Gastroesophageal sphincter (tissue), 4 donors: ENCODE results near the gene CNBD2. TPM values are rescaled to one million over a fixed set of nuclear protein-coding genes. Genes with fewer than 3 reads are reported as not detected.
"Not testable (repeated sequence)": the region's sequence is repeated elsewhere in the genome, so short reads cannot be mapped to it uniquely, and the experiment has no call there.

ENCODE experiments used
- ATAC-seq: fragments of 150-250 bp; one replicate; pipeline ENCODE4 v1.9.1; 2016; ENCODE audit warnings: mild to moderate bottlenecking, moderate library complexity
- H3K27ac ChIP-seq, 4 donors: fragments of 200-600 bp; sonication (generic) in 3 of 4; 1 replicate in 3 of 4; 2 replicates in 1 of 4; pipeline ENCODE4 v1.5.1; 2016 to 2019
- H3K27me3 ChIP-seq: fragments of 200-600 bp; sonication (generic); one replicate; pipeline ENCODE4 v1.5.1; 2019
- H3K36me3 ChIP-seq, 2 donors: fragments of 200-600 bp; sonication (generic); one replicate each; pipeline ENCODE4 v1.5.1; 2019; ENCODE audit warnings: control low read depth in 1 of 2
- H3K4me1 ChIP-seq, 3 donors: fragments of 200-600 bp; sonication (generic); 1 replicate in 2 of 3; 2 replicates in 1 of 3; pipeline ENCODE4 v1.5.1; 2016 to 2019; ENCODE audit warnings: control low read depth in 2 of 3
- H3K4me3 ChIP-seq, 2 donors: fragments of 200-600 bp; sonication (generic); one replicate each; pipeline ENCODE4 v1.5.1; 2019; ENCODE audit warnings: mild to moderate bottlenecking in 1 of 2, moderate library complexity in 1 of 2
- H3K9me3 ChIP-seq, 3 donors: fragments of 200-600 bp; sonication (generic); one replicate each; pipeline ENCODE4 v1.5.1; 2017 to 2019; ENCODE audit warnings: control low read depth in 2 of 3
- CTCF ChIP-seq, 4 experiments: fragments of 200-600 bp in 2 of 4; fragments of 450-650 bp in 2 of 4; sonication (generic) in 1 of 4; IDR thresholded peaks; one replicate each; pipeline ENCODE4 v1.5.1; 2017 to 2019; ENCODE audit warnings: antibody characterized with exemption in 4 of 4, mild to moderate bottlenecking in 2 of 4, moderate library complexity in 2 of 4
- EP300 ChIP-seq: sonication (generic); formaldehyde crosslinking; IDR thresholded peaks from one replicate; pipeline ENCODE4 v1.6.1; 2017; ENCODE audit warnings: antibody characterized with exemption, mild to moderate bottlenecking
- POLR2A ChIP-seq, 2 donors: fragments of 450-650 bp; IDR thresholded peaks; one replicate each; pipeline ENCODE4 v1.6.1; 2017; ENCODE audit warnings: antibody characterized with exemption in 2 of 2, mild to moderate bottlenecking in 2 of 2, moderate library complexity in 1 of 2
- POLR2AphosphoS5 ChIP-seq: sonication (generic); formaldehyde crosslinking; IDR thresholded peaks from one replicate; pipeline ENCODE4 v1.6.1; 2017; ENCODE audit warnings: antibody characterized with exemption
- WGBS, 2 donors: methylation state at CpG; one replicate each; pipeline ENCODE4 v1.1.5; 2018; ENCODE audit warnings: low coverage in 1 of 2; 5-methylcytosine and 5-hydroxymethylcytosine counted together
- total RNA-seq, 4 donors: library from RNA; depleted of rRNA; stranded (reverse); fragments of >200 nt; gene quantifications; one replicate each; pipeline ENCODE4 v1.1.0, GENCODE V29; 2016

Gene CNBD2
- total RNA-seq, 4 donors from 2014 or later = 4.1 to 6.8 (median 5.7) TPM

GRCh38 chr20:36017048-36017951, 48.9 kb downstream of the CNBD2 start:
- ATAC-seq = peak; percentile 88
- no peaks in the 10 kb centered on the region for H3K36me3 ChIP-seq
- H3K27me3 ChIP-seq = no peaks in the 10 kb centered on the region
- peaks cover 3 to 21% (median 9%) of the 10 kb centered on the region in 3 donors for H3K4me1 ChIP-seq
- peak overlapping the region in 3 of 4 donors; percentile 55 to 79 (median 66) for H3K27ac ChIP-seq
- WGBS, 2 donors = 50 to 58% methylated on average over 10 to 11 of the region's 11 CpGs
- H3K4me3 ChIP-seq = no peak overlapping the region
- no peaks in the 10 kb centered on the region for H3K9me3 ChIP-seq
- TF ChIP-seq POLR2A (IDR thresholded peaks at IDR 0.05) = no peak
- no peak for TF ChIP-seq CTCF (IDR thresholded peaks at IDR 0.05)
- TF ChIP-seq POLR2AphosphoS5 = peak; percentile 25
- TF ChIP-seq EP300 = no peak

- Histone ChIP-seq H3K36me3 (no peaks in the 10 kb centered on the region), H3K27ac (peak overlapping the region in 3 of 4 donors; percentile 55 to 79 (median 66)), H3K9me3 (no peaks in the 10 kb centered on the region), H3K27me3 (no peaks in the 10 kb centered on the region), H3K4me3 (no peak overlapping the region), H3K4me1 (peaks cover 3 to 21% (median 9%) of the 10 kb centered on the region in 3 donors)
- ATAC-seq = no peak
- TF ChIP-seq EP300 (no peak), POLR2A (IDR thresholded peaks at IDR 0.05) (no peak), POLR2AphosphoS5 (no peak), CTCF (IDR thresholded peaks at IDR 0.05) (no peak)
- 80 to 89% methylated on average over 2 to 4 of the region's 7 CpGs for WGBS, 2 donors
Measured at GRCh38 chr20:36018208-36018988, 50.0 kb downstream of the CNBD2 start.

GRCh38 chr20:36026131-36026530, 57.7 kb downstream of the CNBD2 start:
- H3K4me1 ChIP-seq, H3K4me3 ChIP-seq, ATAC-seq, H3K9me3 ChIP-seq, H3K27ac ChIP-seq, H3K27me3 ChIP-seq, H3K36me3 ChIP-seq: not testable (repeated sequence)
- WGBS, 2 donors = 79 to 82% methylated on average over 4 to 7 of the region's 7 CpGs

GRCh38 chr20:36028106-36028808, 59.9 kb downstream of the CNBD2 start:
- no peaks in the 10 kb centered on the region for H3K27me3 ChIP-seq

More at GRCh38 chr20:36028106-36028808, 59.9 kb downstream of the CNBD2 start:
- no peaks in the 10 kb centered on the region for H3K36me3 ChIP-seq
- H3K9me3 ChIP-seq = no peaks in the 10 kb centered on the region
- no peak overlapping the region for H3K4me3 ChIP-seq
- H3K4me1 ChIP-seq = no peaks in the 10 kb centered on the region
- 86% methylated on average over 4 of the region's 13 CpGs; no CpG with 5 or more reads in 1 of the 2 donors for WGBS, 2 donors
- no peak overlapping the region for H3K27ac ChIP-seq
- no peak for TF ChIP-seq POLR2A (IDR thresholded peaks at IDR 0.05)
- no peak for TF ChIP-seq EP300
- no peak for TF ChIP-seq CTCF (IDR thresholded peaks at IDR 0.05)
- TF ChIP-seq POLR2AphosphoS5 = no peak
- ATAC-seq = no peak
